ENCODE measurements around the gene C5orf15.

C5orf15 gene

DNA sequence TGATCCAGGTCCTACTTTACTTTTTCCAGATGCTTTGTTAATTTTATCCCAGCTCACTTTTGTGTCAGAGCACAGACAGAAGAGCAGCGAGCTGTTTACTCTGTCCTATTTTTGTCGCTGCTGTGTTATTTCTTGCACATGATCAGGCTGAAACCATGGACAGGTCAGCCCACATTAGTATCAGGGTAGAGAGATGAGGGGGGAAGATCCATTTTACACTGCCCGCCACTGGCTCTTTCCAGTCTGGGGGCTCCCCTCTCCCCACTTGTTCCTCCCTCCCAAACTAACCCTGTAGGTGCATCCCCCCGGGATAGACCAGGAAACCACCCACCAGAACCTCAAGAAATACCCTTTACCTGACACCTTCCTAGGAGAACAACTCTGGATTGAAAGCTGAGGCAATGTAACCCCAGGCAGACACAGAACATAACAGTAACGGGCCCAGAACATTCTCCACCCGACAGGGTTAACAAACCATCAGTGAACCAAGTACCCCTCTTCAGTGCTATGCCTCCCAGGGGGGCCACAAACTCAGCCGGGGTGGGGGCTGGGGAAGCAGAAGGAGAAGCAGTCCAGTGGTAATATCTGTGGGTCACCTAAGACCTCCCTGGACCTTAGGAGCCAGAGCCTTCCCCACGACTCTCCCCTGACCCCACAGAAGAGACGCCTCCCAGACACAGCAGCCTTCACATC, 26.0 kb upstream of the C5orf15 start:
- H3K9me3 ChIP-seq (ENCODE audit: control insufficient read depth, low read length), result no peaks in the 10 kb centered on the region
- peaks cover 21% of the 10 kb centered on the region for H3K36me3 ChIP-seq (ENCODE audit: control insufficient read depth, insufficient read depth, low read length)
- no peaks in the 10 kb centered on the region for H3K27me3 ChIP-seq (replicated peaks; ENCODE audit: control insufficient read depth, insufficient read depth, low read length, poor library complexity, severe bottlenecking)
- H3K27ac ChIP-seq (ENCODE audit: insufficient read depth, low read length, poor library complexity, severe bottlenecking), result no peak overlapping the region
- no peak overlapping the region for H3K4me3 ChIP-seq (ENCODE audit: insufficient read depth, low read depth, low read length, poor library complexity, severe bottlenecking)
- no peak for DNase-seq
- peaks cover 6% of the 10 kb centered on the region for H3K4me1 ChIP-seq (ENCODE audit: control insufficient read depth, insufficient read depth, low read length, poor library complexity, severe bottlenecking)

DNA sequence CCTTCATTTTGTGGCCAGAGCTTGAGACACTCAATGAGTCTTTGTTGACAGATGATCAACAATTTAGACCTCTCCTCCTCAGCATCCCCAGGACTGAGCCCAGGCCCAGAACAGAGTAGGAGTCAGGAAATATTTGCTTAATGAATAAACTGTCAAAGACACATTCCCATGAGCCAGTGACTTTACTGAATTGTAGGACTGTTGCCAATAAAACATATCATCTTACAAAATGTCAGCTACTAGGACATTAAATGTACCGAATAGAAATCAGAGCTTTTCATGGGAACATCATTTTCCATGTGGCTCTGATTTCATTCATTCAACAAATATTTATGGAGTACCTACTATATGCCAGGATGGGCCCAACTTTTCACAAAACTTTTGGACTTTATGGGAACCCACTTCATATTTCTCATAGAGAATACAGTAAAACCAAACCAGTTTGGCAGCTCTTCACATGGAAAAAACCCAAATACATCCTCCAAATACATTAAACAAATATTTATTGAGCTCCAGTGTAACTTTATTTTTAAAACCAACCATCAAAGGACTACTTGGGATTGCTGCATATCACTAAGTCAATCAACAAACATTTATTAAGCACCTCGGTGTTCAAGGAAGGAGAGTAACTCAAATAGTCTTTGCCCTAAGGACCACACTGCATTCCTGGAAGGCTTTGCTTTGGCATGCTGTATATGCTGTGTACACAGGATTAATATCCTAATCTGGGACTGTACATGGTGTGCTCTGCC, 24.9 kb upstream of the C5orf15 start:
- Histone ChIP-seq H3K4me1 (ENCODE audit: control insufficient read depth, insufficient read depth, low read length, poor library complexity, severe bottlenecking) (peaks cover 6% of the 10 kb centered on the region), H3K4me3 (ENCODE audit: insufficient read depth, low read depth, low read length, poor library complexity, severe bottlenecking) (no peak overlapping the region), H3K36me3 (ENCODE audit: control insufficient read depth, insufficient read depth, low read length) (peaks cover 27% of the 10 kb centered on the region), H3K9me3 (ENCODE audit: control insufficient read depth, low read length) (no peaks in the 10 kb centered on the region), H3K27ac (ENCODE audit: insufficient read depth, low read length, poor library complexity, severe bottlenecking) (no peak overlapping the region), H3K27me3 (replicated peaks; ENCODE audit: control insufficient read depth, insufficient read depth, low read length, poor library complexity, severe bottlenecking) (no peaks in the 10 kb centered on the region)
- DNase-seq, result no peak

DNA sequence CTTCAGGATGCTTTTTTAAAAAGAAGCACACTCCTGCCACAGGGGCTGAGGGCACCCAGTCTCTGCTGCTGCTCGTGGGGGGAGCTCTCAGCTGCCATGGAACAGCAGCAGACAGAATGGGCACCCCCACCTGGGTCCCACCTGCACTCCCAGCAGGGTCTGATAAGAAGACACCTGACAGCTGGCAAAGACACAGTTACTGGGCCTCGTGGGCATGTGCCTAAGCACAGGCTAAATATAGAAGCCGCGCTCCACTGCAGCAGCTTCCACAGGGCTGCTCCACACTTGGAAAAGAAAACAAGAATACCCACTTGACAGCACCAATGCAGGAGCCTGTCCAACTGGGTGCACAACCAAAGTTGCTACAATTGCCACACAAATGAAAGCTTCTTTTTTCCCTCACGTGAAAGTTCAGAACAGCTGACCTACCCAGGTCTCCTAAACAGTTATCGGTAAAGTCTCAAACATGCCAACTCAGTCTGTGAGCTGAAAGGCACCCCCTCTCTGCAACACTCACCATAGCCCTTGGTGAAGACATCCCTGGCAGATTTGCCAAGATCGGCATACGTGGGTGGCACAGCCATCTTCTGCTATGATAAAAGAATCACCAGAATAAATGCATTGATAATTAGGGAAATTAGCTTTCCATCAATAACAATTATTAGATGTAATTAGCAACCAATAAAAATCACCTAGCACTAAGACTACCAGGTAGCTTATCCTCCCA, 24.2 kb upstream of the C5orf15 start:
- Histone ChIP-seq H3K36me3 (ENCODE audit: control insufficient read depth, insufficient read depth, low read length) (peaks cover 30% of the 10 kb centered on the region), H3K9me3 (ENCODE audit: control insufficient read depth, low read length) (no peaks in the 10 kb centered on the region), H3K27me3 (replicated peaks; ENCODE audit: control insufficient read depth, insufficient read depth, low read length, poor library complexity, severe bottlenecking) (no peaks in the 10 kb centered on the region), H3K27ac (ENCODE audit: insufficient read depth, low read length, poor library complexity, severe bottlenecking) (no peak overlapping the region), H3K4me3 (ENCODE audit: insufficient read depth, low read depth, low read length, poor library complexity, severe bottlenecking) (no peak overlapping the region), H3K4me1 (ENCODE audit: control insufficient read depth, insufficient read depth, low read length, poor library complexity, severe bottlenecking) (peaks cover 6% of the 10 kb centered on the region)
- DNase-seq, result no peak

DNA sequence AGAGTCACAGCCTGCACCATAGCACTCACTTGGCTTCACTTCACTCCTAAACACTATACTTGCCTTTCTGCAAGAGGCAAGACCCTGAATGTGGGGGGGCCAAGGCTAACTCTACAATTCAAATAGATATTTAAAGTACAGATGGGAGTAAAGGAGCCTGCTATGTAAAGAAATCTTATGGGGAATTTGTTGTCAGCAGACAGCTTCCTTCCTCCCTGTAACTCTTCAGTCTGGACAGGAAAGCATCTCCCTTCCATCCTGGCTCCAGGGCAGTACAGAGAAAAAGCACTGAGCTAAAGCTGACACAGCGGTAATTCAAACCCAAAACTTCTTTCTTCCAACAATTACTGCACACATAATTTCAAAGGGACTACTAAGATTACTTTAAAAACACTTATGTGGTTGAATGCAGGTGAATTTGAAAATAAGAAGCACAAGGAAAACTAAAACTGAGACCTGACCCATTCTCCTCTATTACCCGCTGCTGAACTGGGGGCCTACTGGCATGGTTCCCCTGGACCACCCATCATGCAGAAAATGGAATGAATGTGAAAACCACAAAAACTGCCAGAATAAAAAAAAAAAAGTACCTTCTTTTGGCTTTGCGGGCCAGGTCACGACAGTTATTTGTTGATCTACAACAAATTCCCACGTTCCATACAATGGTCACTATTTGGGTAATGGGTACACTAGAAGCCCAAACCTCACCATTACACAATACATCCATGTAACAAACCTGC, 22.9 kb upstream of the C5orf15 start:
- Histone ChIP-seq H3K4me1 (ENCODE audit: control insufficient read depth, insufficient read depth, low read length, poor library complexity, severe bottlenecking) (peaks cover 6% of the 10 kb centered on the region), H3K36me3 (ENCODE audit: control insufficient read depth, insufficient read depth, low read length) (peaks cover 41% of the 10 kb centered on the region), H3K27ac (ENCODE audit: insufficient read depth, low read length, poor library complexity, severe bottlenecking) (no peak overlapping the region), H3K27me3 (replicated peaks; ENCODE audit: control insufficient read depth, insufficient read depth, low read length, poor library complexity, severe bottlenecking) (no peaks in the 10 kb centered on the region), H3K9me3 (ENCODE audit: control insufficient read depth, low read length) (no peaks in the 10 kb centered on the region), H3K4me3 (ENCODE audit: insufficient read depth, low read depth, low read length, poor library complexity, severe bottlenecking) (no peak overlapping the region)
- no peak for DNase-seq

DNA sequence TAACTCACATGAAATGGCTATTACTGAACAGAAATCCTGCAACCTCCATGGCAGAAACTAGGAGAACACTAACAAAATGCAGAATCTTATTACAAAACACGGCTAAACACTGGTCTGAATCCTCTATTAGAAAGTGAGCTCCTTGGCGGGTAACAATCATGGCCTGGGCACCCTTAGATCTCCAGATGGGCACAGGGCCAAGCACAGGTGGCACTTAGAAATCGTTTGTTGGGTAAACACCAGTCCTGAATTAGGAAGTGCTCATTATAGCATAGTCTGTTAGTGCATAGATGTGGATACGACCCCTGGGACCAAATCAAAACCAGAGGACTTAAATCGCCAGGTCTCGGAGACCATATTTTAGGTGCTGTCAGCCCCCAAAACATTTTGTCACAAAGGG, 22.0 kb upstream of the C5orf15 start:
- no peaks in the 10 kb centered on the region for H3K4me1 ChIP-seq (ENCODE audit: control insufficient read depth, insufficient read depth, low read length, poor library complexity, severe bottlenecking)
- H3K4me3 ChIP-seq (ENCODE audit: insufficient read depth, low read depth, low read length, poor library complexity, severe bottlenecking), result no peak overlapping the region
- H3K27ac ChIP-seq (ENCODE audit: insufficient read depth, low read length, poor library complexity, severe bottlenecking), result no peak overlapping the region
- H3K36me3 ChIP-seq (ENCODE audit: control insufficient read depth, insufficient read depth, low read length), result peaks cover 48% of the 10 kb centered on the region
- H3K9me3 ChIP-seq (ENCODE audit: control insufficient read depth, low read length), result no peaks in the 10 kb centered on the region
- no peak for DNase-seq
- no peaks in the 10 kb centered on the region for H3K27me3 ChIP-seq (replicated peaks; ENCODE audit: control insufficient read depth, insufficient read depth, low read length, poor library complexity, severe bottlenecking)

DNA sequence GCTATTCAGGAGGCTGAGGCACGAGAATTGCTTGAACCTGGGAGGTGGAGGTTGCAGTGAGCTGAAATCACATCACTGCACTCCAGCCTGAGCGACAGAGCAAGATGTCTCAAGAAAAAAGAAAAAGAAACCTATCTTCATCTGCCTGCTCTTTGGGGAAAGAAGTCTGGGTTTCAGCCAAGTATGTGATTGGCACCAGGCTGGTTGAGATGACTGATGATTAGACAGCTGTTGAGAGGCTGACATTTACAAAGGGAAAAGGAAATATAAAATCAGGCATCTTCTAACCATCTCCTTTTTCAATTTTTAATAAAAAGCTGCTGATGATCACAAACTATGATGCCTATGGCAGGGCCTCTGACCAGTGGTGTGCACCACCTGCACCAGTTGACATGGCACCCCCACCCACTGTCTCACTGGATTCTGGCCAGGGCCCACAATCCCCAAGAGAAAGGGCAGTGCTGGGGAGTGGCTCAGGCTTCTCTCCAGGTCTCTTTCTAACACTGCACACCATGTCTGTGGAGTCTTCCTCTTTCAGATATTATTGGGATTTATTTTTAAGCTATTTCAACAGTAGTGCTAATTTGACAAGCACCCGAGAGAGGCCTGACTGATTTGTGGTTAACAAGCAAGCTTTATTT, 17.2 kb upstream of the C5orf15 start:
- Histone ChIP-seq H3K4me3 (ENCODE audit: insufficient read depth, low read depth, low read length, poor library complexity, severe bottlenecking) (no peak overlapping the region), H3K9me3 (ENCODE audit: control insufficient read depth, low read length) (no peaks in the 10 kb centered on the region), H3K4me1 (ENCODE audit: control insufficient read depth, insufficient read depth, low read length, poor library complexity, severe bottlenecking) (no peaks in the 10 kb centered on the region), H3K27ac (ENCODE audit: insufficient read depth, low read length, poor library complexity, severe bottlenecking) (no peak overlapping the region), H3K27me3 (replicated peaks; ENCODE audit: control insufficient read depth, insufficient read depth, low read length, poor library complexity, severe bottlenecking) (no peaks in the 10 kb centered on the region), H3K36me3 (ENCODE audit: control insufficient read depth, insufficient read depth, low read length) (peaks cover 42% of the 10 kb centered on the region)
- no peak for DNase-seq

DNA sequence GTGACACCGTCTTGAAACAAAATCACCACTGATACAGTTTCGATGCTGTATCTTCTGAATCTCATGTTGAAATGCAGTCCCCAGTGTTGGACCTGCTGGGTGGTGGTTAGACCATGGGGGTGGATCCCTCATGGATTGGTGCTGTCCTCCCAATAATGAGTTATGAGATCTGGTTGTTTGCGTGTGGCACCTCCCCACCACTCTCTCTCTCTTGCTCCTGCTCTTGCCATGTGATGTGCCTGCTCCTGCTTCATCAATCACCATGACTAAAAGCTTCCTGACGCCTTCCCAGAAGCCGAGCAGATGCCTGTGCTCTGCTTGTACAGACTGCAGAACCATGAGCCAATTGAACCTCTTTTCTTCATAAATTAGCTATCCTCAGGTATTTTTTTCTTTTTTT, 15.2 kb upstream of the C5orf15 start:
- H3K4me3 ChIP-seq (ENCODE audit: insufficient read depth, low read depth, low read length, poor library complexity, severe bottlenecking), result no peak overlapping the region
- DNase-seq, result no peak
- H3K27ac ChIP-seq (ENCODE audit: insufficient read depth, low read length, poor library complexity, severe bottlenecking), result no peak overlapping the region

DNA sequence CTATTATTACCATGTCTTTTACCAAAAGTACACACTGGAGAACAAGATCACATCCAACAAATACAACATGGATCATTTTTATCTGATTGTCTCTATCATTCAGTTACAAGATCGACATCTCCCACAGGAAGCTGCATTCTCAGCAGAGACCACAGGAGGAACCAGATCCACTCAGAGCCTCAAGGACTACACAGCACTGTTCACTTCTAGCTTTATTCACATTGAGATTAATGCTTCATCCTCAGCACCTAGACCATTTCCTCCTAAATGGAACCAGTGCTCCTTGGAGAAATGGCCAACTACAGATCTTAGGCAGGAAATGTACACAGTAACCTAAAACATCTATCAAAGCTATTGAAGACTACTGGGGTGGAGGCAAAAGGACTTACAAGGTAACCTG, 13.3 kb upstream of the C5orf15 start:
- Histone ChIP-seq H3K27ac (ENCODE audit: insufficient read depth, low read length, poor library complexity, severe bottlenecking) (no peak overlapping the region), H3K36me3 (ENCODE audit: control insufficient read depth, insufficient read depth, low read length) (peaks cover 22% of the 10 kb centered on the region), H3K4me1 (ENCODE audit: control insufficient read depth, insufficient read depth, low read length, poor library complexity, severe bottlenecking) (no peaks in the 10 kb centered on the region), H3K27me3 (replicated peaks; ENCODE audit: control insufficient read depth, insufficient read depth, low read length, poor library complexity, severe bottlenecking) (no peaks in the 10 kb centered on the region), H3K9me3 (ENCODE audit: control insufficient read depth, low read length) (no peaks in the 10 kb centered on the region), H3K4me3 (ENCODE audit: insufficient read depth, low read depth, low read length, poor library complexity, severe bottlenecking) (no peak overlapping the region)
- no peak for DNase-seq

More for the DNA sequence above, 15.2 kb upstream of the C5orf15 start:
- Histone ChIP-seq H3K36me3 (ENCODE audit: control insufficient read depth, insufficient read depth, low read length) (peaks cover 30% of the 10 kb centered on the region), H3K27me3 (replicated peaks; ENCODE audit: control insufficient read depth, insufficient read depth, low read length, poor library complexity, severe bottlenecking) (no peaks in the 10 kb centered on the region), H3K9me3 (ENCODE audit: control insufficient read depth, low read length) (no peaks in the 10 kb centered on the region), H3K4me1 (ENCODE audit: control insufficient read depth, insufficient read depth, low read length, poor library complexity, severe bottlenecking) (no peaks in the 10 kb centered on the region)

DNA sequence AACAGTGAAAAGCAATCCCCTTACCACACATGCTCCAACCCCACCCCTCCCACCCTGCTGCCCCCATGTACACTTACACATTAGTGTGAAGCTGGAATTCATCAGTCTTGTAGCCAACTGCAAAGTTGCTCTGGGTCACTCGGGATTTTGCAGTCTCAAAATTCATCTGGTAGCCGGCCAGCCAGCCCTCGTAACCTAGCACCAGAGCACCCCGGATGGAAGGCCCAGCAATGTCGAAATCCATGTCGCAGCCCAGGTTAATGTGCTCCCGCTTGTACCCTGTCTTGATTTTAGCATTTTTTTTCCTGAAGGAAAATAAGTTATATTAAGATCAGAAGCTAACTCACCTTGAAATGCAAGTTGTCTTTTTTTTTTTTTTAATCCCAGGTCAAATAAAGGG, 12.2 kb upstream of the C5orf15 start:
- no peaks in the 10 kb centered on the region for H3K27me3 ChIP-seq (replicated peaks; ENCODE audit: control insufficient read depth, insufficient read depth, low read length, poor library complexity, severe bottlenecking)
- H3K9me3 ChIP-seq (ENCODE audit: control insufficient read depth, low read length), result no peaks in the 10 kb centered on the region
- H3K4me3 ChIP-seq (ENCODE audit: insufficient read depth, low read depth, low read length, poor library complexity, severe bottlenecking), result no peak overlapping the region
- H3K27ac ChIP-seq (ENCODE audit: insufficient read depth, low read length, poor library complexity, severe bottlenecking), result no peak overlapping the region
- H3K4me1 ChIP-seq (ENCODE audit: control insufficient read depth, insufficient read depth, low read length, poor library complexity, severe bottlenecking), result no peaks in the 10 kb centered on the region
- H3K36me3 ChIP-seq (ENCODE audit: control insufficient read depth, insufficient read depth, low read length), result peaks cover 20% of the 10 kb centered on the region
- DNase-seq, result no peak
